Uterus (tissue), 4 donors: ENCODE results near the gene HS6ST3. TPM values are rescaled to one million over a fixed set of nuclear protein-coding genes. Genes with fewer than 3 reads are reported as not detected.

ENCODE experiments used
- DNase-seq, 2 donors: peaks; one replicate each; pipeline ENCODE4 v3.0.0-alpha.2; 2019 to 2020
- H3K27ac ChIP-seq, 2 donors: fragments of 200-600 bp; sonication (generic); 1 replicate in 1 of 2; 2 replicates in 1 of 2; pipeline ENCODE4 v1.5.1; 2016 to 2018
- H3K27me3 ChIP-seq, 2 donors: fragments of 200-600 bp; sonication (generic); one replicate each; pipeline ENCODE4 v1.5.1; 2018 to 2019; ENCODE audit warnings: control low read depth in 1 of 2
- H3K36me3 ChIP-seq, 2 donors: fragments of 200-600 bp; sonication (generic); one replicate each; pipeline ENCODE4 v1.5.1; 2019; ENCODE audit warnings: control low read depth in 1 of 2
- H3K4me1 ChIP-seq, 2 donors: fragments of 200-600 bp; sonication (generic); one replicate each; pipeline ENCODE4 v1.5.1; 2018 to 2019; ENCODE audit warnings: control low read depth in 1 of 2
- H3K4me3 ChIP-seq, 2 donors: fragments of 200-600 bp; sonication (generic); 1 replicate in 1 of 2; 2 replicates in 1 of 2; pipeline ENCODE4 v1.5.1; 2018 to 2019; ENCODE audit warnings: mild to moderate bottlenecking in 1 of 2
- H3K9me3 ChIP-seq, 2 donors: fragments of 200-600 bp; sonication (generic); one replicate each; pipeline ENCODE4 v1.5.1; 2019; ENCODE audit warnings: control low read depth in 1 of 2
- CTCF ChIP-seq, 4 experiments: fragments of 200-600 bp in 2 of 4; fragments of 450-650 bp in 2 of 4; sonication (generic) in 2 of 4; IDR thresholded peaks; one replicate each; pipeline ENCODE4 v1.5.1; 2016 to 2019; ENCODE audit warnings: antibody characterized with exemption in 4 of 4, mild to moderate bottlenecking in 2 of 4, moderate library complexity in 1 of 4
- POLR2A ChIP-seq, 2 donors: fragments of 450-650 bp; IDR thresholded peaks; one replicate each; pipeline ENCODE4 v1.6.1; 2016; ENCODE audit warnings: antibody characterized with exemption in 2 of 2, mild to moderate bottlenecking in 1 of 2, moderate library complexity in 1 of 2
- intact Hi-C: fragments of 100-400 bp; cut with DNase I; formaldehyde crosslinking; loops from one replicate; pipeline ENCODE4 v1.15.1; 2023; ENCODE audit warnings: low total_unique reads
- total RNA-seq, 4 donors: library from RNA; depleted of rRNA in 3 of 4; stranded (reverse); fragments of >200 nt in 3 of 4; gene quantifications; one replicate each; pipeline versions ENCODE4 v1.1.0 to v1.2.4, GENCODE V29; 2014 to 2023
- donor health status: DM: yes; HTN: yes; CAD: no.

The HS6ST3 gene
- total RNA-seq, 4 donors from 2014 or later = 1.3 to 8.7 (median 5.3) TPM

- intact Hi-C loops = no loop called here
- Histone ChIP-seq H3K27me3 (no peaks in the 10 kb centered on the region), H3K4me1 (no peaks in the 10 kb centered on the region), H3K9me3 (no peaks in the 10 kb centered on the region), H3K4me3 (no peak overlapping the region), H3K27ac (no peak overlapping the region), H3K36me3 (no peaks in the 10 kb centered on the region)
- TF ChIP-seq POLR2A (IDR thresholded peaks at IDR 0.05) (no peak), CTCF (IDR thresholded peaks at IDR 0.05) (no peak)
- no peak for DNase-seq
Measured at GRCh38 chr13:96673825-96674224, 583.9 kb downstream of the HS6ST3 start.

- no peak overlapping the region for H3K27ac ChIP-seq
- DNase-seq = no peak
- TF ChIP-seq CTCF (IDR thresholded peaks at IDR 0.05) (no peak), POLR2A (IDR thresholded peaks at IDR 0.05) (no peak)
- no peaks in the 10 kb centered on the region for H3K4me1 ChIP-seq
- no peaks in the 10 kb centered on the region for H3K9me3 ChIP-seq
- H3K27me3 ChIP-seq = no peaks in the 10 kb centered on the region
- H3K4me3 ChIP-seq = no peak overlapping the region
- intact Hi-C loops = no loop called here
- no peaks in the 10 kb centered on the region for H3K36me3 ChIP-seq
Measured at GRCh38 chr13:96677029-96677428, 587.1 kb downstream of the HS6ST3 start.

- Histone ChIP-seq H3K27me3 (no peaks in the 10 kb centered on the region), H3K4me3 (no peak overlapping the region), H3K9me3 (no peaks in the 10 kb centered on the region), H3K27ac (no peak overlapping the region), H3K4me1 (no peaks in the 10 kb centered on the region), H3K36me3 (no peaks in the 10 kb centered on the region)
- DNase-seq = no peak
- intact Hi-C loops = no loop called here
- no peak for TF ChIP-seq CTCF (IDR thresholded peaks at IDR 0.05)
- no peak for TF ChIP-seq POLR2A (IDR thresholded peaks at IDR 0.05)
Measured at GRCh38 chr13:96678801-96679200, 588.9 kb downstream of the HS6ST3 start.

GRCh38 chr13:96680898-96681297 is 591.0 kb downstream of the HS6ST3 start:
- H3K27ac ChIP-seq = no peak overlapping the region
- H3K36me3 ChIP-seq = no peaks in the 10 kb centered on the region
- H3K9me3 ChIP-seq = no peaks in the 10 kb centered on the region
- no peaks in the 10 kb centered on the region for H3K4me1 ChIP-seq
- TF ChIP-seq POLR2A (IDR thresholded peaks at IDR 0.05) (no peak), CTCF (IDR thresholded peaks at IDR 0.05) (no peak)
- no peak overlapping the region for H3K4me3 ChIP-seq
- intact Hi-C loops = no loop called here
- no peak for DNase-seq
- no peaks in the 10 kb centered on the region for H3K27me3 ChIP-seq

- no peaks in the 10 kb centered on the region for H3K36me3 ChIP-seq
- no peak for DNase-seq
- no peak for TF ChIP-seq POLR2A (IDR thresholded peaks at IDR 0.05)
- TF ChIP-seq CTCF (IDR thresholded peaks at IDR 0.05) = no peak
- H3K4me1 ChIP-seq = no peaks in the 10 kb centered on the region
- H3K4me3 ChIP-seq = no peak overlapping the region
- no peaks in the 10 kb centered on the region for H3K9me3 ChIP-seq
- intact Hi-C loops = no loop called here
- no peaks in the 10 kb centered on the region for H3K27me3 ChIP-seq
- H3K27ac ChIP-seq = no peak overlapping the region
Measured at GRCh38 chr13:96681766-96682165, 591.9 kb downstream of the HS6ST3 start.
